C4-2B (cell line): ENCODE data around the gene PRDM15.

Source experiments
- ZFX ChIP-seq: fragments of 450-650 bp; IDR thresholded peaks from 2 replicates; pipeline ENCODE4 v1.6.1; 2017
- TF ChIP-seq, protein P1 (sequence below): fragments of 450-650 bp; conservative IDR thresholded peaks from 2 replicates; pipeline ENCODE4 v1.5.1; 2017; ENCODE audit warnings: mild to moderate bottlenecking

DNA sequence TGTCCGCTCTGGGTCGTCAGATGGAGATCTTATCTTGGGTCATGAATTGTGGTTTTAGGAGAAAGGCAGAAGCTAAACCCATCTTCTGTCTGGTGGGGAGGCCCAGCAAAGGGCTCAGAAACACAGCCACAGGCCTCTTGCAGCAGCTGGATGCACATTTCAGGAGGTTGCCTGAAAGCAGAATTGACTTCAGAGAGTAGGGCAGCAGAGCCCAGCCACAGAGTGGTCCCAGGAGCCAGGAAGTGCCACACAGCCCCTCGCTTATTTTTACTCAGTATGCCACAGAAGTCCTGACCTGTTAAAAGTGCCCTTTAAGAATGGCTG lies 104.0 kb downstream of the PRDM15 start:
- TF ChIP-seq, protein P1, sequence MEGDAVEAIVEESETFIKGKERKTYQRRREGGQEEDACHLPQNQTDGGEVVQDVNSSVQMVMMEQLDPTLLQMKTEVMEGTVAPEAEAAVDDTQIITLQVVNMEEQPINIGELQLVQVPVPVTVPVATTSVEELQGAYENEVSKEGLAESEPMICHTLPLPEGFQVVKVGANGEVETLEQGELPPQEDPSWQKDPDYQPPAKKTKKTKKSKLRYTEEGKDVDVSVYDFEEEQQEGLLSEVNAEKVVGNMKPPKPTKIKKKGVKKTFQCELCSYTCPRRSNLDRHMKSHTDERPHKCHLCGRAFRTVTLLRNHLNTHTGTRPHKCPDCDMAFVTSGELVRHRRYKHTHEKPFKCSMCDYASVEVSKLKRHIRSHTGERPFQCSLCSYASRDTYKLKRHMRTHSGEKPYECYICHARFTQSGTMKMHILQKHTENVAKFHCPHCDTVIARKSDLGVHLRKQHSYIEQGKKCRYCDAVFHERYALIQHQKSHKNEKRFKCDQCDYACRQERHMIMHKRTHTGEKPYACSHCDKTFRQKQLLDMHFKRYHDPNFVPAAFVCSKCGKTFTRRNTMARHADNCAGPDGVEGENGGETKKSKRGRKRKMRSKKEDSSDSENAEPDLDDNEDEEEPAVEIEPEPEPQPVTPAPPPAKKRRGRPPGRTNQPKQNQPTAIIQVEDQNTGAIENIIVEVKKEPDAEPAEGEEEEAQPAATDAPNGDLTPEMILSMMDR = no peak
- TF ChIP-seq ZFX = no peak
